Trophoblast cell (in vitro differentiated cells and primary cell): ENCODE data around the gene ANGPT4.

Source experiments
- DNase-seq, 2 donors: peaks; one replicate each; pipeline ENCODE4 v3.0.0-alpha.2; 2016
- H2AFZ ChIP-seq: 2 replicates; pipeline ENCODE4 v1.6.1; 2013; ENCODE audit warnings: low read length, moderate library complexity, mild to moderate bottlenecking; ENCODE audit not compliant: insufficient read depth, poor library complexity
- H2AK5ac ChIP-seq: 2 replicates; pipeline ENCODE4 v1.6.1; 2013; ENCODE audit warnings: mild to moderate bottlenecking, low read length
- H2BK120ac ChIP-seq: 2 replicates; pipeline ENCODE4 v1.6.1; 2013; ENCODE audit warnings: low read length, mild to moderate bottlenecking, moderate library complexity; ENCODE audit not compliant: insufficient read depth, poor library complexity
- H2BK12ac ChIP-seq: 2 replicates; pipeline ENCODE4 v1.6.1; 2013; ENCODE audit warnings: mild to moderate bottlenecking, low read length, moderate library complexity
- H2BK5ac ChIP-seq: 2 replicates; pipeline ENCODE4 v1.6.1; 2013; ENCODE audit warnings: low read length, low read depth, moderate library complexity, mild to moderate bottlenecking; ENCODE audit not compliant: poor library complexity
- H3K14ac ChIP-seq: 2 replicates; pipeline ENCODE4 v1.6.1; 2013; ENCODE audit warnings: mild to moderate bottlenecking, low read length
- H3K18ac ChIP-seq: 2 replicates; pipeline ENCODE4 v1.6.1; 2013; ENCODE audit warnings: mild to moderate bottlenecking, low read length
- H3K23ac ChIP-seq: 2 replicates; pipeline ENCODE4 v1.6.1; 2013; ENCODE audit warnings: low read length
- H3K27ac ChIP-seq: 2 replicates; pipeline ENCODE4 v1.5.1; 2013; ENCODE audit warnings: low read depth, mild to moderate bottlenecking, inconsistent platforms, low read length, moderate library complexity
- H3K27me3 ChIP-seq: 2 replicates; pipeline ENCODE4 v1.6.1; 2013; ENCODE audit warnings: inconsistent platforms, mild to moderate bottlenecking, low read length, moderate library complexity; ENCODE audit not compliant: insufficient read depth
- H3K36me3 ChIP-seq, 2 experiments: 1 replicate in 1 of 2; 2 replicates in 1 of 2; pipeline ENCODE4 v1.6.1; 2013; ENCODE audit warnings: low read length in 2 of 2, mild to moderate bottlenecking in 2 of 2, moderate library complexity in 1 of 2; ENCODE audit not compliant: insufficient read depth in 2 of 2, control insufficient read depth in 1 of 2
- H3K4ac ChIP-seq: 2 replicates; pipeline ENCODE4 v1.6.1; 2013; ENCODE audit warnings: low read depth, mild to moderate bottlenecking, low read length, moderate library complexity
- H3K4me1 ChIP-seq, 2 experiments: 1 replicate in 1 of 2; 2 replicates in 1 of 2; pipeline ENCODE4 v1.6.1; 2013; ENCODE audit warnings: low read length in 2 of 2, mild to moderate bottlenecking in 2 of 2, moderate library complexity in 1 of 2; ENCODE audit not compliant: insufficient read depth in 2 of 2, control insufficient read depth in 1 of 2
- H3K4me2 ChIP-seq: 2 replicates; pipeline ENCODE4 v1.6.1; 2013; ENCODE audit warnings: inconsistent platforms, mild to moderate bottlenecking, low read length, moderate library complexity
- H3K4me3 ChIP-seq: 2 replicates; pipeline ENCODE4 v1.5.1; 2013; ENCODE audit warnings: mild to moderate bottlenecking, low read depth, low read length, inconsistent platforms
- H3K79me1 ChIP-seq: one replicate; pipeline ENCODE4 v1.6.1; 2013; ENCODE audit warnings: low read length
- H3K79me2 ChIP-seq: 2 replicates; pipeline ENCODE4 v1.6.1; 2013; ENCODE audit warnings: low read length, mild to moderate bottlenecking; ENCODE audit not compliant: control insufficient read depth, insufficient read depth, poor library complexity
- H3K9ac ChIP-seq: 2 replicates; pipeline ENCODE4 v1.6.1; 2013; ENCODE audit warnings: mild to moderate bottlenecking, low read length
- H3K9me3 ChIP-seq: 2 replicates; pipeline ENCODE4 v1.6.1; 2013; ENCODE audit warnings: low read depth, mild to moderate bottlenecking, control low read depth, inconsistent platforms, low read length; ENCODE audit not compliant: insufficient read depth
- H4K12ac ChIP-seq: 2 replicates; pipeline ENCODE4 v1.6.1; 2013; ENCODE audit warnings: low read depth, mild to moderate bottlenecking, low read length, moderate library complexity
- H4K8ac ChIP-seq: 2 replicates; pipeline ENCODE4 v1.6.1; 2013; ENCODE audit warnings: low read depth, mild to moderate bottlenecking, low read length, moderate library complexity
- H4K91ac ChIP-seq: one replicate; pipeline ENCODE4 v1.6.1; 2013; ENCODE audit warnings: low read depth, mild to moderate bottlenecking, low read length, moderate library complexity
- WGBS: extraction: QIAGEN DNeasy Blood & Tissue Kit; methylation state at CpG from one replicate; pipeline ENCODE4 v1.1.7; 2013; ENCODE audit warnings: missing lambda C conversion rate; ENCODE audit not compliant: insufficient read length, insufficient coverage; ENCODE audit errors: extremely low coverage; 5-methylcytosine and 5-hydroxymethylcytosine counted together

ANGPT4 gene

GRCh38 chr20:822651-823573 is 93.2 kb downstream of the ANGPT4 start:
- DNase-seq: no peak
- Histone ChIP-seq H4K12ac (no peak overlapping the region), H4K8ac (no peak overlapping the region), H3K27ac (no peak overlapping the region), H3K4me1 (peaks cover 0 to 2% of the 10 kb centered on the region in 2 experiments), H3K36me3 (no peaks in the 10 kb centered on the region), H2BK120ac (no peak overlapping the region), H3K27me3 (no peaks in the 10 kb centered on the region), H3K4ac (no peak overlapping the region), H3K9ac (no peak overlapping the region), H3K18ac (no peak overlapping the region), H3K14ac (no peak overlapping the region), H2AFZ (no peak overlapping the region), H2BK12ac (no peak overlapping the region), H2AK5ac (no peak overlapping the region), H4K91ac (no peak overlapping the region), H2BK5ac (no peak overlapping the region), H3K4me2 (no peak overlapping the region), H3K23ac (no peak overlapping the region), H3K4me3 (peak overlapping the region; percentile 19), H3K9me3 (no peaks in the 10 kb centered on the region), H3K79me2 (no peaks in the 10 kb centered on the region), H3K79me1 (no peaks in the 10 kb centered on the region)
- WGBS: no CpG with 5 or more reads among the region's 12 CpGs

GRCh38 chr20:821731-822065 is 94.4 kb downstream of the ANGPT4 start:
- Histone ChIP-seq H4K91ac (no peak overlapping the region), H2AK5ac (no peak overlapping the region), H3K23ac (no peak overlapping the region), H4K12ac (no peak overlapping the region), H2BK5ac (no peak overlapping the region), H3K4ac (no peak overlapping the region), H3K4me1 (no peaks in the 10 kb centered on the region), H3K4me2 (no peak overlapping the region), H3K18ac (no peak overlapping the region), H4K8ac (no peak overlapping the region), H3K27ac (no peak overlapping the region), H2BK120ac (no peak overlapping the region), H2BK12ac (no peak overlapping the region), H3K14ac (no peak overlapping the region), H2AFZ (no peak overlapping the region), H3K4me3 (no peak overlapping the region), H3K79me1 (no peaks in the 10 kb centered on the region), H3K9me3 (no peaks in the 10 kb centered on the region), H3K36me3 (no peaks in the 10 kb centered on the region), H3K9ac (peak overlapping the region; percentile 36), H3K27me3 (no peaks in the 10 kb centered on the region), H3K79me2 (no peaks in the 10 kb centered on the region)
- WGBS: no CpG with 5 or more reads among the region's 3 CpGs
- no peak for DNase-seq

GRCh38 chr20:821046-821730 is 94.9 kb downstream of the ANGPT4 start:
- Histone ChIP-seq H3K4me3 (no peak overlapping the region), H4K91ac (no peak overlapping the region), H4K12ac (no peak overlapping the region), H3K23ac (no peak overlapping the region), H3K4ac (no peak overlapping the region), H4K8ac (no peak overlapping the region), H3K79me2 (no peaks in the 10 kb centered on the region), H3K27me3 (no peaks in the 10 kb centered on the region), H3K14ac (no peak overlapping the region), H3K9me3 (no peaks in the 10 kb centered on the region), H2BK12ac (no peak overlapping the region), H3K18ac (no peak overlapping the region), H3K4me2 (no peak overlapping the region), H2BK5ac (no peak overlapping the region), H2AFZ (no peak overlapping the region), H3K9ac (no peak overlapping the region), H3K27ac (no peak overlapping the region), H3K36me3 (no peaks in the 10 kb centered on the region), H3K4me1 (no peaks in the 10 kb centered on the region), H2BK120ac (no peak overlapping the region), H3K79me1 (no peaks in the 10 kb centered on the region), H2AK5ac (no peak overlapping the region)
- no peak for DNase-seq
- no CpG with 5 or more reads among the region's 6 CpGs for WGBS

GRCh38 chr20:820323-820953 is 95.7 kb downstream of the ANGPT4 start:
- H4K8ac ChIP-seq: no peak overlapping the region
- no peak overlapping the region for H3K23ac ChIP-seq
- WGBS: no CpG with 5 or more reads among the region's 3 CpGs
- H3K4me3 ChIP-seq: no peak overlapping the region
- no peaks in the 10 kb centered on the region for H3K9me3 ChIP-seq
- H3K27me3 ChIP-seq: no peaks in the 10 kb centered on the region
- no peak overlapping the region for H2AFZ ChIP-seq
- H2BK5ac ChIP-seq: no peak overlapping the region
- H3K4me1 ChIP-seq: no peaks in the 10 kb centered on the region
- H4K91ac ChIP-seq: no peak overlapping the region
- H3K14ac ChIP-seq: no peak overlapping the region
- H3K36me3 ChIP-seq: no peaks in the 10 kb centered on the region
- DNase-seq: no peak
- no peak overlapping the region for H3K27ac ChIP-seq
- H2BK120ac ChIP-seq: no peak overlapping the region
- H3K79me1 ChIP-seq: no peaks in the 10 kb centered on the region
- no peak overlapping the region for H4K12ac ChIP-seq
- H3K4ac ChIP-seq: no peak overlapping the region
- H3K18ac ChIP-seq: no peak overlapping the region
- no peak overlapping the region for H3K4me2 ChIP-seq
- no peak overlapping the region for H2AK5ac ChIP-seq
- H3K9ac ChIP-seq: no peak overlapping the region
- no peaks in the 10 kb centered on the region for H3K79me2 ChIP-seq
- no peak overlapping the region for H2BK12ac ChIP-seq
